ENCODE data around the gene PLET1. TPM values are rescaled to one million over a fixed set of nuclear protein-coding genes. Genes with fewer than 3 reads are reported as not detected.

The PLET1 gene
- total RNA-seq, 1 experiment from 2014 or later = not detected

DNA sequence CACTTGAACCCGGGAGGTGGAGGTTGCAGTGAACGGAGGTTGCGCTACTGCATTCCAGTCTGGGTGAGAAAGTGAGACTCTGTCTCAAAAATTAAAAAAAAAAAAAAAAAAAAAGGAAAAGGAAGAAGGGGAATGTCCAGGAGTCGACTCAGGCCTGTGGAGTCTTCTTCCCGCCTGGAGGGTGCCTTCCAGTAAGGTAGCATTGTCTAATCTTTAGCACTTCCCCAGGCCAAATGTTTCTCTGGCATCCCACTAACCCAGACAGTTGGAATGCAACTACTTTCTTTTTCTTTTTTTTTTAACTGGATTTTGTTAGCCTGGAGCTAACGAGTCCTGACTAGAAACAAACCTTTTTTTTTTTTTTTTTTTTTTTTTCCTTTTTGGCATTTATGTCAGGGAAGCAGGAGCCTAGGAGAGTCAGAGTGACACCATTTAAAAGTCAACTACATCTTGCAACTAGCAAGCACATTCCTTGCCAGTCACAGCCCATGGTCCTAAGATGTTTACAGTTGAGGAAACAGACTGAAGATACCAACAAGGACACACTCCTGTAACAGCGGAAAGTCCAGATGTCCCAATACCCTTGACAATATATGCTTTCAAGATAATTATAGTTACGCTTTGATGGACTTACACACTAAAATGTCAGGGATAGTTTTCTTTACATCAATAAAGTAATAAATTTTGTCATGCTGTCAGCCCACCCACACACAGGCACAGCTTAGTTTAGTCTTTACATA is 10.6 kb downstream of the PLET1 start:
- H2BK12ac ChIP-seq (ENCODE audit: insufficient read length, low read depth, low read length) = no peak overlapping the region
- no peak overlapping the region for H3K27ac ChIP-seq (ENCODE audit: insufficient read length, low read depth, low read length)
- H2BK120ac ChIP-seq (ENCODE audit: low read depth, low read length, poor library complexity, severe bottlenecking) = no peak overlapping the region
- H2BK5ac ChIP-seq (ENCODE audit: insufficient read length, low read length) = no peak overlapping the region
- H3K4me2 ChIP-seq (ENCODE audit: insufficient read depth, insufficient read length, low read length) = no peak overlapping the region
- TF ChIP-seq, protein P1, sequence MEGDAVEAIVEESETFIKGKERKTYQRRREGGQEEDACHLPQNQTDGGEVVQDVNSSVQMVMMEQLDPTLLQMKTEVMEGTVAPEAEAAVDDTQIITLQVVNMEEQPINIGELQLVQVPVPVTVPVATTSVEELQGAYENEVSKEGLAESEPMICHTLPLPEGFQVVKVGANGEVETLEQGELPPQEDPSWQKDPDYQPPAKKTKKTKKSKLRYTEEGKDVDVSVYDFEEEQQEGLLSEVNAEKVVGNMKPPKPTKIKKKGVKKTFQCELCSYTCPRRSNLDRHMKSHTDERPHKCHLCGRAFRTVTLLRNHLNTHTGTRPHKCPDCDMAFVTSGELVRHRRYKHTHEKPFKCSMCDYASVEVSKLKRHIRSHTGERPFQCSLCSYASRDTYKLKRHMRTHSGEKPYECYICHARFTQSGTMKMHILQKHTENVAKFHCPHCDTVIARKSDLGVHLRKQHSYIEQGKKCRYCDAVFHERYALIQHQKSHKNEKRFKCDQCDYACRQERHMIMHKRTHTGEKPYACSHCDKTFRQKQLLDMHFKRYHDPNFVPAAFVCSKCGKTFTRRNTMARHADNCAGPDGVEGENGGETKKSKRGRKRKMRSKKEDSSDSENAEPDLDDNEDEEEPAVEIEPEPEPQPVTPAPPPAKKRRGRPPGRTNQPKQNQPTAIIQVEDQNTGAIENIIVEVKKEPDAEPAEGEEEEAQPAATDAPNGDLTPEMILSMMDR (conservative IDR thresholded peaks at IDR 0.05) = no peak
- no peak overlapping the region for H3K4me3 Mint-ChIP-seq
- no peaks in the 10 kb centered on the region for H3K23me2 ChIP-seq (ENCODE audit: insufficient read length, low read depth, low read length, poor library complexity, severe bottlenecking)
- peaks cover 0 to 4% of the 10 kb centered on the region in 2 experiments; a peak in 2 of 5 replicates for H3K9me3 Mint-ChIP-seq
- H4K8ac ChIP-seq (replicated peaks; ENCODE audit: insufficient read length, low read depth, low read length) = no peak overlapping the region
- H3K18ac ChIP-seq (ENCODE audit: insufficient read length, low read depth, low read length) = no peak overlapping the region
- no peak overlapping the region for H2BK20ac ChIP-seq (ENCODE audit: low read depth, low read length, poor library complexity, severe bottlenecking)
- H3K79me2 ChIP-seq (ENCODE audit: insufficient read depth, low read length) = no peaks in the 10 kb centered on the region
- no peak overlapping the region for H3K56ac ChIP-seq (ENCODE audit: insufficient read length, low read depth, low read length)
- no peaks in the 10 kb centered on the region for H3K79me1 ChIP-seq (ENCODE audit: insufficient read depth, low read depth, low read length, poor library complexity, severe bottlenecking)
- 0 out of 2 replicates have a peak, but pooled peaks cover 1% of the 10 kb centered on the region for H3K27me3 ChIP-seq (ENCODE audit: insufficient read depth, low read length)
- no peak overlapping the region for H2AK5ac ChIP-seq (ENCODE audit: insufficient read length, low read length)
- H2AFZ ChIP-seq (ENCODE audit: low read length) = no peak overlapping the region
- H3K14ac ChIP-seq (ENCODE audit: insufficient read depth, low read length) = no peak overlapping the region
- no peak overlapping the region for H3K4ac ChIP-seq (ENCODE audit: low read depth, low read length)
- no CpG with 5 or more reads among the region's 8 CpGs for WGBS (ENCODE audit: extremely low coverage, insufficient read length, low lambda C conversion rate)
- H4K91ac ChIP-seq (ENCODE audit: insufficient read length, low read depth, low read length) = no peak overlapping the region
- H3K27me3 Mint-ChIP-seq (ENCODE audit: low read depth) = peaks cover 22% of the 10 kb centered on the region
- no peaks in the 10 kb centered on the region for H3K36me3 Mint-ChIP-seq (ENCODE audit: insufficient read depth in 1 of 3, low read depth in 3 of 3)
- H3K4me1 Mint-ChIP-seq = no peaks in the 10 kb centered on the region
- no peaks in the 10 kb centered on the region for H3K9me3 ChIP-seq (ENCODE audit: control insufficient read depth, low read depth, low read length)
- H4K5ac ChIP-seq (ENCODE audit: insufficient read length, low read depth, low read length) = no peak overlapping the region
- H3T11ph ChIP-seq (ENCODE audit: low read length) = no peak overlapping the region
- no peak overlapping the region for H3K9ac ChIP-seq (ENCODE audit: extremely low read depth, insufficient read length, low read length)
- DNase-seq = no peak
- H2BK15ac ChIP-seq (ENCODE audit: low read depth, low read length) = no peak overlapping the region
- H4K20me1 ChIP-seq (ENCODE audit: control insufficient read depth, insufficient read depth, insufficient read length) = no peaks in the 10 kb centered on the region
- H3K27ac Mint-ChIP-seq = no peak overlapping the region
- H3K23ac ChIP-seq (ENCODE audit: insufficient read length, low read depth, low read length) = no peak overlapping the region
- H3K4me1 ChIP-seq (ENCODE audit: insufficient read depth, low read length) = no peaks in the 10 kb centered on the region
